Pulmonary artery endothelial cell (primary cell): Measurements from ENCODE around the gene TMEM11. TPM values are rescaled to one million over a fixed set of nuclear protein-coding genes. Genes with fewer than 3 reads are reported as not detected.

Experiments
- DNase-seq: peaks from one replicate; pipeline ENCODE4 v3.0.0-alpha.2; 2011; ENCODE audit warnings: low read depth, low spot score
- total RNA-seq: library from RNA; depleted of rRNA; stranded (reverse); fragments of >200 nt; gene quantifications from 2 replicates; pipeline ENCODE4 v1.2.3, GENCODE V29; 2014

Gene TMEM11
- total RNA-seq, 1 donor from 2014 or later = 23.5 TPM

DNA sequence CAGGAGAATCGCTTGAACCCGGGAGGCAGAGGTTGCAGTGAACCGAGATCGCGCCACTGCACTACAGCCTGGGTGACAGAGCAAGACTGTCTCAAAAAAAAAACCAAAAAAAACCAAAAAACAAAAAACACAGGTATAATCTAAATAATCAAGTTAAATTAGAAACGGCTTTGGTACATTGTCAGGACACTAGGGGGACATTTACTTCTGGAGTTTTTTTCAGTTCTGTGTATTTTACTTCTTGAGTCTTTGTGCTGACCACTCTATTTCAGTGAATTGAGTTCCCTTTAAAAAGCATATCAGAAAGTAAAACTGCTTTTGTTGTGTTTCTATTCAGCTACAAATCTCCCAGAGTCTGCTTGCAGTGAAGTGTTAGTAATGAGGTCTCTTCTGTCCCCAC lies 50.9 kb downstream of the TMEM11 start:
- DNase-seq = no peak

DNA sequence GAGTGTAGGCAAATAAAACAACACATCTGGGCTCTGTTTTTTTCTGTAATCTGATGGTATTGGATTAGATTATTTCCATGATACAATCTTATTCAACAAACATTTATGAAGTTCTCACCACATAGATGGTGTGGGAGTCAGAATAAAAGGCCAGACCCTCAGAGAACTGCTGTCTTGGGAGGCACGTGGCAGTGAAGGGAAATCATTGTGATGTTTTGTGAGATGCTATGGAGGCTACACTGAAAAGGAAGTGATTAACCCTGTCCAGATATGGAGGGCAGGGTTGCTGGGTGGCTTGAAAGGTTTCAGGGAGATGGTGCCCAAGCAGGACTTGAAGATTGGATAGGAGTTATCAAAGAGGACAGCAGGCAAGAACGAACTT lies 51.6 kb downstream of the TMEM11 start:
- DNase-seq = no peak

DNA sequence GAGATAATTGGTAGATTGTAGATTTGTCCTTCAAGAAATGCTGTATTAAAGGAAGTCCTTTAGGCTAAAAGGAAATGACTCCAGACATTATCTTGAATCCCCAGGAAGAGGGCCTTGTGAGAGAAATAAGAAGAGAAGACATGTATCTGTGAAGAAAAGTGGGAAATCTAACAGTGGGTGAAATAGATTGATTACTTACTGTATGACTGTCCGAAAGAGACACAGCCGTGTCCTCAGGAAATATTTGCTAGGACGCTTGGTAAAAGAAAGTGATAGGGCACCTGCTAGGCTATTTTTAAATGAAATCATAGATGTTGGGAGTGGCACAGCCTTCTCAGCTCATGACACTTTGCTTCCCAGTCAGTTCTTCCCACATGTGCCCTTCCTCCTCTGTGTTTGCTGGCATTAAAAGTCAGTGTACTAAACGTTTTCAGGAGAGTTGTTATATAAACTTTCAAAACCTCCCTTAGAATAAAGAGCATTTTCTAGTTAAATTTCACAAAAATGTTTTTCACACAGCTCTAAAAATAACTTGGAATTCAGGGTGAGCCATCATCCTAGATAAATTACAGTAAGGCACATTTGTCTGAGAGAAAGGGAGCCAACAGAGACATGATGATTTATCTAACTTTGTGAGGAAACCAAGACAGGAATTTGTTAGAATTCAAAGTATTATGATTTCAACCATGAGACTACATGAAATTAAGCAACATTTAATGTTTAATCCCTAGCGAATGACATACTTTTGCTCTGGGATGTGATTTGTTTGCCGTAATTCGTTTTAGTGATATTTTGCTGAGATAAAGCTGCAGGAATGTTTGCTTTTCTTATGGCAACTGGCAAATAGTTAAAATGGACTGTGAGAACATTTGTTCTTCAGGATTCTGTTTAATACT lies 52.2 kb downstream of the TMEM11 start:
- DNase-seq = no peak

DNA sequence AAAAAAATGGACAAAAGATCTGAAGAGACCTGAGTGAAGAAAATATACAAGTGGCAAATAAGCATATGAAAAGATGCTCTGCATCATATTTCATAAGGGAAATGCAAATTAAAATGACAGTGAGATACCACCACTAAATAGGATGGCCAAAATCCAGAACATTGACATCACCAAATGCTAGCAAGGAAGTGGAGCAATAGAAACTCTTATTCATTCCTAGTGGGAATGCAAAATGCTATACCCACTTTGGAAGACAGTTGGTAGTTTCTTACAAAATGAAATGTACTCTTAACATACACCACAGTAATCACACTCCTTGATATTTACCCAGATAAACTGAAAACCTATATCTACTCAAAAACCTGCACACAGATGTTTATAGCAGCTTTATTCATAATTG lies 53.6 kb downstream of the TMEM11 start:
- no peak for DNase-seq

DNA sequence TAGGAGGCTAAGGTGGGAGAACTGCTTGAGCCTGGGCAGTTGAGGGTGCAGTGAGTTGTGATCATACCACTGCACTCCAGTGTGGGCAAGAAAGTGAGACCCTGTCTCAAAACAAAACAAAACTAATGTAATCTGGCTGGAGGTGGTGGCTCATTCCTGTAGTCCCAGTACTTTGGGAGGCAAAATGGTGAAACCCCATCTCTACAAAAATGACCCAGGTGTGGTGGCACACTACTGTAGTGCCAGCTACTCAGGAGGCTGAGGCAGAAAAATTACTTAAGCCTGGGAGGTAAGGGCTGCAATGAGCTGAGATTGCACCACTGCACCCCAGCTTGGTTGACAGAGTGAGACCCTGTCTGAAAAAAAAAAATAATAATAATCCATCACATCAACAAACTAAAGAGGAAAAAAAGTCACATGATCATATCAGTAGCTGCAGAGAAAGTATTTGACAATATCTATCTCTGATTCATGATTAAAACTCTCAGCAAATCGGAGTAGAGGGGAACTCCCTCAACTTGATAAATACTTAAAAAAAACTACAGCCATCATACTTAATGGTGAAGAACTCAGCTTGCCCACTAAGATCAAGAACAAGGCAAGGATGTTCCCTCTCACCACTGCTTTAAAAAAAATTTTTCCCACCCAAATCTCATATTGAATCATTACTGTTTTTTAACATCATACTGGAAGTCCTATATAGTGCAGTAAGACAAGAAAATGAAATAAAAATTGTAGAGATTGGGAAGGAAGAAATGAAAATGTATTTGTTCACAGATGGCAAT lies 56.2 kb downstream of the TMEM11 start:
- DNase-seq = no peak

DNA sequence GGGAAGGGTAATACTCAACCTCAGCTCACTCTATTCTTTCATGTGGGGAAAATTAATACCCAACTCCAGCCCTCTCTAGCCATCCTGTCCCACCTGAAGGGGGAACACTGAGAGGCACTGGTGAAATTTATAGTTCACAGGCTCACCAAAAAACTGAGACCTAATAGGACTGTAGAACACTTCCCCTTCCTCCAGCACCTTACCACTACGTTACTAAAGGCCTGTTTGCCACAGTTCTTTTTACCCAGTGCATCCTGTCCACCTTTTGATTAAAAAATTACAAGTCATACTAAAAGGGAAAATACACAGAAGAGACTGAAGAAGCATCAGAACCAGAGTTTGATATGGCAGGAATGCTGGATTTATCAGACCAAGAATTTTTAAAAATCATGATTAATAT lies 61.2 kb downstream of the TMEM11 start:
- no peak for DNase-seq

DNA sequence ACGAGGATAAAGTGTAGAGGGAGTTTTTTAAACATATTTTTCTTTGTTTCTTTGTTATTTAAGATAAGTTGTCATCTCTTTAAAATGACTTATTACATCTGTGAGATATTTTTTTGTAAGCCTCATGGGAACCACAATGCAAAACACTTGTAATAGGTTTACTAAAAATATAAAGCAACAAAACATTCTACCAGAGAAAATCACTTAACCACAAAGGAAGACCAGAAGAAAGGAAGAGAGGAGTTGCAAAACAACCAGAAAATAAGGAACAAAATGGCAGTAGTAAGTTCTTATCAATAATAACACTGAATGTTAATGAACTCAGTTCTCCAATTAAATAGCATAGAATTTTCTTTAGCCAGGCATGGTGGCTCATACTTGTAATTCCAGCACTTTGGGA lies 64.3 kb downstream of the TMEM11 start:
- no peak for DNase-seq

Other genes starting within 250 kb of the TMEM11 start
- 286 and 293 TPM in 2 replicates for gene USP22, start 171.2 kb downstream of the TMEM11 start, total RNA-seq
- gene DHRS7B, start 87.2 kb downstream of the TMEM11 start, total RNA-seq = 12.5 and 15.1 TPM in 2 replicates
- 1.4 and 1.5 TPM in 2 replicates for gene NATD1, start 39.2 kb upstream of the TMEM11 start, total RNA-seq
- 14.4 and 16.2 TPM in 2 replicates for gene MAP2K3, start 70.5 kb upstream of the TMEM11 start, total RNA-seq
- gene KCNJ12, start 162.2 kb upstream of the TMEM11 start, total RNA-seq = 0.81 and 3.3 TPM in 2 replicates